K562 (cell line): ENCODE data around the gene CTCF. TPM values are rescaled to one million over a fixed set of nuclear protein-coding genes. Genes with fewer than 3 reads are reported as not detected.
A peak's percentile ranks its signal among the peaks of the same experiment; 100 is the strongest.

Source experiments
- ATAC-seq: fragments of 200-7000 bp; cut with Tn5 transposase; 3 replicates; pipeline ENCODE4 v1.9.1; 2020; ENCODE audit warnings: moderate library complexity
- BruUV-seq: library from RNA; stranded (reverse); fragments of 400-500 nt; replicated peaks from 2 replicates; lab custom pipeline; 2021; lab: Mats Ljungman, UMichigan
- CTCF ChIA-PET: fragments of 300-600 bp; formaldehyde crosslinking; extraction: SDS; loops from one replicate; lab custom pipeline; 2021; ENCODE audit warnings: low intra/inter-chr PET ratio; lab: Yijun Ruan, JAX
- POLR2A ChIA-PET: fragments of 300-600, 350-650 bp; sonication (Branson Sonifier 250); formaldehyde crosslinking; extraction: SDS; loops from one replicate; lab custom pipeline; 2021; ENCODE audit warnings: antibody characterized with exemption, inconsistent platforms; lab: Yijun Ruan, JAX
- DNase-seq, 4 experiments: peaks; one replicate each; pipeline versions ENCODE4 v3.0.0 to v3.0.0-alpha.2; 2011 to 2018; ENCODE audit warnings: low spot score in 3 of 4, mixed read lengths in 3 of 4; ENCODE audit errors: extremely low read depth in 1 of 4
- FAIRE-seq: peaks from 2 replicates; lab custom pipeline; 2011; peaks lifted over from hg19 to GRCh38; lab: Jason Lieb, UNC
- H2AFZ ChIP-seq: 2 replicates; pipeline ENCODE4 v1.6.0; 2011; ENCODE audit warnings: low read depth, low read length, control low read depth, inconsistent platforms
- H3K27ac ChIP-seq: fragments of 200-600 bp; 3 replicates; pipeline ENCODE4 v1.8.0; 2011; ENCODE audit warnings: low read depth, mild to moderate bottlenecking, control low read depth, inconsistent platforms, low read length, moderate library complexity, mixed read lengths; ENCODE audit errors: extremely low read depth
- H3K27me3 ChIP-seq, 2 experiments: fragments of 300-600 bp in 1 of 2; 2 replicates in 1 of 2; 3 replicates in 1 of 2; pipeline versions ENCODE4 v1.6.0 to v1.8.0; 2011; ENCODE audit warnings: inconsistent platforms in 2 of 2, low read length in 2 of 2, mild to moderate bottlenecking in 1 of 2, mixed read lengths in 1 of 2, moderate library complexity in 1 of 2; ENCODE audit not compliant: control insufficient read depth in 2 of 2, insufficient read depth in 2 of 2
- H3K36me3 ChIP-seq: fragments of 300-600 bp; 3 replicates; pipeline ENCODE4 v1.8.0; 2011; ENCODE audit warnings: mild to moderate bottlenecking, low read length, inconsistent platforms; ENCODE audit not compliant: control insufficient read depth, insufficient read depth
- H3K4me1 ChIP-seq, 2 experiments: fragments of 200-600 bp in 1 of 2; replicated peaks in 1 of 2; 2 replicates in 1 of 2; 3 replicates in 1 of 2; pipeline versions ENCODE4 v1.5.1 to v1.8.0; 2011; ENCODE audit warnings: inconsistent platforms in 2 of 2, low read length in 2 of 2, mild to moderate bottlenecking in 1 of 2, mixed read lengths in 1 of 2, moderate library complexity in 1 of 2; ENCODE audit not compliant: control insufficient read depth in 2 of 2, insufficient read depth in 2 of 2
- H3K4me2 ChIP-seq: 2 replicates; pipeline ENCODE4 v1.6.1; 2011; ENCODE audit warnings: low read length, control low read depth, inconsistent platforms, mixed read lengths; ENCODE audit not compliant: insufficient read depth
- H3K4me3 ChIP-seq: fragments of 200-600 bp; sonication (generic), shearing (Covaris generic); 2 replicates; pipeline ENCODE4 v1.5.1; 2016; ENCODE audit warnings: control low read depth, inconsistent platforms
- H3K79me2 ChIP-seq: fragments of 200-600 bp; 3 replicates; pipeline ENCODE4 v1.8.0; 2011; ENCODE audit warnings: low read length, inconsistent platforms; ENCODE audit not compliant: control insufficient read depth, insufficient read depth
- H3K9ac ChIP-seq, 2 experiments: 2 replicates each; pipeline versions ENCODE4 v1.6.0 to v1.6.1; 2011; ENCODE audit warnings: low read depth in 2 of 2, low read length in 2 of 2, control low read depth in 1 of 2, inconsistent platforms in 1 of 2, mild to moderate bottlenecking in 1 of 2, mixed read lengths in 1 of 2; ENCODE audit not compliant: insufficient read depth in 1 of 2
- H3K9me1 ChIP-seq: one replicate; pipeline ENCODE4 v1.6.0; 2011; ENCODE audit warnings: inconsistent platforms, mild to moderate bottlenecking, low read length, moderate library complexity; ENCODE audit not compliant: control insufficient read depth, insufficient read depth
- H3K9me3 ChIP-seq: replicated peaks from 2 replicates; pipeline ENCODE4 v1.5.1; 2011; ENCODE audit warnings: low read depth, low read length, inconsistent platforms; ENCODE audit not compliant: control insufficient read depth, insufficient read depth
- H4K20me1 ChIP-seq: replicated peaks from 2 replicates; pipeline ENCODE4 v1.6.1; 2011; ENCODE audit warnings: low read length, inconsistent platforms, mixed read lengths; ENCODE audit not compliant: control insufficient read depth, insufficient read depth
- ARID1B ChIP-seq: fragments of 450-650 bp; IDR thresholded peaks from 2 replicates; pipeline ENCODE4 v1.6.1; 2016; ENCODE audit warnings: antibody characterized with exemption, mild to moderate bottlenecking, inconsistent platforms
- CBFA2T2 ChIP-seq: fragments of 450-650 bp; conservative IDR thresholded peaks from 2 replicates; pipeline ENCODE4 v1.6.1; 2017; ENCODE audit warnings: mild to moderate bottlenecking
- CBFA2T3 ChIP-seq: fragments of 450-650 bp; IDR thresholded peaks from 2 replicates; pipeline ENCODE4 v1.6.1; 2017
- CXXC5 ChIP-seq: fragments of 250-450 bp; sonication (Bioruptor Pico); IDR thresholded peaks from 2 replicates; pipeline ENCODE4 v1.8.0; 2022; ENCODE audit warnings: inconsistent platforms, mild to moderate bottlenecking, moderate library complexity
- DEAF1 ChIP-seq: fragments of 450-650 bp; formaldehyde crosslinking; IDR thresholded peaks from 2 replicates; pipeline ENCODE4 v1.4.0; 2020; ENCODE audit warnings: mild to moderate bottlenecking, moderate library complexity
- FOXP1 ChIP-seq: sonication (generic); formaldehyde crosslinking; IDR thresholded peaks from 2 replicates; pipeline ENCODE4 v1.8.0; 2022; ENCODE audit warnings: mild to moderate bottlenecking, missing genetic modification reagents
- HMBOX1 ChIP-seq: sonication (generic); IDR thresholded peaks from 2 replicates; pipeline ENCODE4 v1.6.1; 2016
- HMG20B ChIP-seq: fragments of 250-450 bp; sonication (Bioruptor Pico); IDR thresholded peaks from 2 replicates; pipeline ENCODE4 v1.5.0; 2021; ENCODE audit warnings: mild to moderate bottlenecking
- IRF2 ChIP-seq: sonication (generic); formaldehyde crosslinking; IDR thresholded peaks from 2 replicates; pipeline ENCODE4 v1.8.1; 2022; ENCODE audit warnings: mild to moderate bottlenecking, missing genetic modification reagents
- POLR2B ChIP-seq: fragments of 450-650 bp; IDR thresholded peaks from 2 replicates; pipeline ENCODE4 v1.6.1; 2018; ENCODE audit warnings: low read depth; ENCODE audit not compliant: partially characterized antibody
- SRF ChIP-seq, 2 experiments: fragments of 250-450, 450-650 bp in 1 of 2; sonication (Bioruptor Pico) in 1 of 2; sonication (generic) in 1 of 2; formaldehyde crosslinking; IDR thresholded peaks; 2 replicates each; pipeline versions ENCODE4 v1.5.0 to v1.5.1; 2020 to 2022; ENCODE audit warnings: mild to moderate bottlenecking in 1 of 2, missing genetic modification reagents in 1 of 2
- TAL1 ChIP-seq: fragments of 450-650 bp; IDR thresholded peaks from 2 replicates; pipeline ENCODE4 v1.6.1; 2016; ENCODE audit warnings: mild to moderate bottlenecking
- TCF3 ChIP-seq: sonication (generic); formaldehyde crosslinking; IDR thresholded peaks from 2 replicates; pipeline ENCODE4 v1.4.0; 2020; ENCODE audit warnings: mild to moderate bottlenecking, missing genetic modification reagents
- TEAD4 ChIP-seq, 2 experiments: sonication (generic) in 1 of 2; formaldehyde crosslinking in 1 of 2; IDR thresholded peaks; 2 replicates each; pipeline versions ENCODE4 v1.6.1 to v1.8.0; 2012 to 2022; ENCODE audit warnings: borderline replicate concordance in 1 of 2, inconsistent platforms in 1 of 2, low read length in 1 of 2, mild to moderate bottlenecking in 1 of 2, missing genetic modification reagents in 1 of 2
- ZBTB17 ChIP-seq: fragments of 450-650 bp; formaldehyde crosslinking; IDR thresholded peaks from 2 replicates; pipeline ENCODE4 v1.4.0; 2020; ENCODE audit warnings: mild to moderate bottlenecking
- ZKSCAN8 ChIP-seq: fragments of 200-800 bp; sonication (Bioruptor generic); IDR thresholded peaks from 2 replicates; pipeline ENCODE4 v1.6.1; 2016; ENCODE audit warnings: missing genetic modification characterization, missing compliant biosample characterization
- ZNF384 ChIP-seq: IDR thresholded peaks from 2 replicates; pipeline ENCODE4 v1.6.1; 2012; ENCODE audit warnings: low read depth, low read length, improper control_type of control experiment
- ZNF445 ChIP-seq: fragments of 250-450 bp; sonication (Bioruptor Pico); IDR thresholded peaks from 2 replicates; pipeline ENCODE4 v1.4.0; 2020; ENCODE audit warnings: low read depth, mild to moderate bottlenecking, moderate library complexity
- WGBS: fragments of 100-300 bp; shearing (Covaris generic); methylation state at CpG from one replicate; pipeline ENCODE4 v1.1.6; 2016; ENCODE audit warnings: low coverage, mixed read lengths; ENCODE audit not compliant: insufficient coverage; ENCODE audit errors: missing lambda C conversion rate; 5-methylcytosine and 5-hydroxymethylcytosine counted together
- in situ Hi-C: fragments of 300-500 bp; cut with MboI; formaldehyde crosslinking; loops from 4 replicates; pipeline ENCODE4 v1.15.0; 2018; ENCODE audit warnings: inconsistent platforms, mixed read lengths
- intact Hi-C: fragments of 100-400 bp; cut with micrococcal nuclease; formaldehyde crosslinking; loops from 2 replicates; pipeline ENCODE4 v1.14.2; 2022
- polyA plus RNA-seq, 8 experiments: library from polyadenylated mRNA; depleted of rRNA in 4 of 8; stranded (reverse) in 5 of 8; unstranded in 3 of 8; fragments of >200 nt; fragmentation: Nextera tagmentation in 2 of 8; fragmentation: Illumina TruSeq in 1 of 8; extraction: Ambion mirVana in 2 of 8; extraction: Trizol in 1 of 8; gene quantifications; 2 replicates each; pipeline versions ENCODE4 v1.2.1 to v1.2.3, GENCODE V29; 2011 to 2014; ENCODE audit warnings: inconsistent platforms in 1 of 8, missing spikeins in 1 of 8
- total RNA-seq, 7 experiments: library from RNA; depleted of rRNA in 6 of 7; stranded (reverse); fragments of >200 nt in 6 of 7; fragmentation: Illumina TruSeq in 2 of 7; extraction: Trizol in 2 of 7; gene quantifications; 2 replicates each; pipeline versions ENCODE4 v1.2.1 to v1.2.3, GENCODE V29; 2011 to 2021; ENCODE audit warnings: low replicate concordance in 1 of 7

CTCF gene
- total and polyA plus RNA-seq, 9 of the 15 experiments (the other 6 are each of a cell fraction or from before 2014, with no cell fraction given) = 7.8 to 49.2 (median 33.9) TPM

- TF ChIP-seq CXXC5 (CRISPR knock-in tag) = no peak
- no peak for TF ChIP-seq SRF (CRISPR knock-in tag; IDR thresholded peaks at IDR 0.05)
- TF ChIP-seq ZKSCAN8 (CRISPR knock-in tag) = no peak
- TF ChIP-seq HMG20B (CRISPR knock-in tag) = no peak
- TF ChIP-seq IRF2 (CRISPR knock-in tag) = no peak
Observed at GRCh38 chr16:67605641-67606040, 43.3 kb downstream of the CTCF start (continued).

GRCh38 chr16:67606632-67607031, 44.3 kb downstream of the CTCF start:
- WGBS = 53% methylated on average over 5 of the region's 6 CpGs
- no peaks in the 10 kb centered on the region for H3K9me1 ChIP-seq
- DNase-seq = peak in 1 of 4 experiments; percentile 32
- CTCF ChIA-PET = no interaction called here
- no peaks in the 10 kb centered on the region for H3K9me3 ChIP-seq
- POLR2A ChIA-PET = interaction anchor here (1.0 to 1.1 kb wide), 2 partner anchors 12 to 26 kb away, joined by 3 read pairs; no protein-coding TSS in a partner anchor
- H3K4me3 ChIP-seq = no peak overlapping the region
- FAIRE-seq = peak; percentile 29
- H3K4me2 ChIP-seq = no peak overlapping the region
- ATAC-seq = peak; percentile 76
- peaks cover 11% of the 10 kb centered on the region for H3K36me3 ChIP-seq
- no peaks in the 10 kb centered on the region for H4K20me1 ChIP-seq
- intact Hi-C loops = no loop called here
- in situ Hi-C loops = no loop called here
- no TSS peak for BruUV-seq
- TF ChIP-seq DEAF1 (CRISPR knock-in tag) (no peak), FOXP1 (CRISPR knock-in tag) (no peak), ZBTB17 (CRISPR knock-in tag) (no peak), TEAD4 (IDR thresholded peaks at IDR 0.05; ENCODE audit: low read length) (peak; percentile 22; the same call in 1 of the 2 replicates), TEAD4 (CRISPR knock-in tag; IDR thresholded peaks at IDR 0.05; ENCODE audit: borderline replicate concordance) (no peak), CBFA2T3 (peak; percentile 54), CBFA2T2 (0 out of 2 replicates have a peak, but pooled peaks have one; percentile 7), ZNF384 (peak; percentile 75), TCF3 (CRISPR knock-in tag) (peak; percentile 60), ZNF445 (no peak), POLR2B (no peak), ARID1B (no peak), TAL1 (peak; percentile 42; the same call in 1 of the 2 replicates), HMBOX1 (no peak)
- H3K79me2 ChIP-seq = peaks cover 37% of the 10 kb centered on the region
- H3K9ac ChIP-seq = no peak overlapping the region
- peaks cover 0 to 13% of the 10 kb centered on the region in 2 experiments; a peak in 3 of 5 replicates for H3K4me1 ChIP-seq
- no peaks in the 10 kb centered on the region for H3K27me3 ChIP-seq
- H2AFZ ChIP-seq = no peak overlapping the region
- peak overlapping the region; percentile 21; the same call in 2 of the 3 replicates for H3K27ac ChIP-seq
